DND-41 (cell line): ENCODE measurements around the gene GBP1.

ENCODE experiments used
- EZH2 ChIP-seq: IDR thresholded peaks from 3 replicates; pipeline ENCODE4 v1.6.1; 2012; ENCODE audit warnings: borderline replicate concordance, low read depth, mild to moderate bottlenecking, moderate library complexity, low read length, inconsistent platforms; ENCODE audit not compliant: severe bottlenecking
- TF ChIP-seq, protein P1 (sequence below): IDR thresholded peaks from 2 replicates; pipeline ENCODE4 v1.5.1; 2012; ENCODE audit warnings: borderline replicate concordance, low read length, moderate library complexity, mild to moderate bottlenecking; ENCODE audit not compliant: poor library complexity, severe bottlenecking; ENCODE audit errors: extremely low read depth

- TF ChIP-seq, protein P1, sequence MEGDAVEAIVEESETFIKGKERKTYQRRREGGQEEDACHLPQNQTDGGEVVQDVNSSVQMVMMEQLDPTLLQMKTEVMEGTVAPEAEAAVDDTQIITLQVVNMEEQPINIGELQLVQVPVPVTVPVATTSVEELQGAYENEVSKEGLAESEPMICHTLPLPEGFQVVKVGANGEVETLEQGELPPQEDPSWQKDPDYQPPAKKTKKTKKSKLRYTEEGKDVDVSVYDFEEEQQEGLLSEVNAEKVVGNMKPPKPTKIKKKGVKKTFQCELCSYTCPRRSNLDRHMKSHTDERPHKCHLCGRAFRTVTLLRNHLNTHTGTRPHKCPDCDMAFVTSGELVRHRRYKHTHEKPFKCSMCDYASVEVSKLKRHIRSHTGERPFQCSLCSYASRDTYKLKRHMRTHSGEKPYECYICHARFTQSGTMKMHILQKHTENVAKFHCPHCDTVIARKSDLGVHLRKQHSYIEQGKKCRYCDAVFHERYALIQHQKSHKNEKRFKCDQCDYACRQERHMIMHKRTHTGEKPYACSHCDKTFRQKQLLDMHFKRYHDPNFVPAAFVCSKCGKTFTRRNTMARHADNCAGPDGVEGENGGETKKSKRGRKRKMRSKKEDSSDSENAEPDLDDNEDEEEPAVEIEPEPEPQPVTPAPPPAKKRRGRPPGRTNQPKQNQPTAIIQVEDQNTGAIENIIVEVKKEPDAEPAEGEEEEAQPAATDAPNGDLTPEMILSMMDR, result no peak
- TF ChIP-seq EZH2, result no peak
Measured at GRCh38 chr1:89098857-89099256, 33.8 kb upstream of the GBP1 start.
